ENCODE measurements around the gene SMAD2. TPM values are rescaled to one million over a fixed set of nuclear protein-coding genes. Genes with fewer than 3 reads are reported as not detected.
A peak's percentile ranks its signal among the peaks of the same experiment; 100 is the strongest.

SMAD2 gene
- polyA plus RNA-seq, 1 donor (not counting 4 experiments of a cell fraction or from before 2014, with no cell fraction given), result 87.1 TPM

- FAIRE-seq, result no peak
- H3K9ac ChIP-seq (ENCODE audit: control insufficient read depth, extremely low read depth, insufficient read depth, low read length), result no peak overlapping the region
- TF ChIP-seq, protein P1, sequence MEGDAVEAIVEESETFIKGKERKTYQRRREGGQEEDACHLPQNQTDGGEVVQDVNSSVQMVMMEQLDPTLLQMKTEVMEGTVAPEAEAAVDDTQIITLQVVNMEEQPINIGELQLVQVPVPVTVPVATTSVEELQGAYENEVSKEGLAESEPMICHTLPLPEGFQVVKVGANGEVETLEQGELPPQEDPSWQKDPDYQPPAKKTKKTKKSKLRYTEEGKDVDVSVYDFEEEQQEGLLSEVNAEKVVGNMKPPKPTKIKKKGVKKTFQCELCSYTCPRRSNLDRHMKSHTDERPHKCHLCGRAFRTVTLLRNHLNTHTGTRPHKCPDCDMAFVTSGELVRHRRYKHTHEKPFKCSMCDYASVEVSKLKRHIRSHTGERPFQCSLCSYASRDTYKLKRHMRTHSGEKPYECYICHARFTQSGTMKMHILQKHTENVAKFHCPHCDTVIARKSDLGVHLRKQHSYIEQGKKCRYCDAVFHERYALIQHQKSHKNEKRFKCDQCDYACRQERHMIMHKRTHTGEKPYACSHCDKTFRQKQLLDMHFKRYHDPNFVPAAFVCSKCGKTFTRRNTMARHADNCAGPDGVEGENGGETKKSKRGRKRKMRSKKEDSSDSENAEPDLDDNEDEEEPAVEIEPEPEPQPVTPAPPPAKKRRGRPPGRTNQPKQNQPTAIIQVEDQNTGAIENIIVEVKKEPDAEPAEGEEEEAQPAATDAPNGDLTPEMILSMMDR (optimal IDR thresholded peaks at IDR 0.05 in 1 of 3, IDR thresholded peaks at IDR 0.05 in 1 of 3, conservative IDR thresholded peaks at IDR 0.05 in 1 of 3; ENCODE audit: extremely low read depth in 1 of 3, insufficient read depth in 2 of 3, low read length in 3 of 3), result no peak
- peaks cover 2% of the 10 kb centered on the region for H3K9me3 ChIP-seq (ENCODE audit: control insufficient read depth, low read depth, low read length)
- no peaks in the 10 kb centered on the region for H3K9me1 ChIP-seq (ENCODE audit: control insufficient read depth, extremely low read depth, insufficient read depth, low read length)
- H3K36me3 ChIP-seq (ENCODE audit: control insufficient read depth in 2 of 2, extremely low read depth in 1 of 2, insufficient read depth in 2 of 2, low read length in 2 of 2), result no peaks in the 10 kb centered on the region
- dilution Hi-C loops (cut with MboI; ENCODE audit: extremely low pct_ligation_motif_present, low sequenced_read_pairs), result no loop called here
- no peak overlapping the region for H2AFZ ChIP-seq (ENCODE audit: control insufficient read depth, low read length)
- H3K4me3 ChIP-seq (ENCODE audit: control insufficient read depth in 2 of 3, extremely low read depth in 1 of 3, insufficient read depth in 2 of 3, low read depth in 1 of 3, low read length in 3 of 3), result no peak overlapping the region
- peaks cover 5% of the 10 kb centered on the region for H4K20me1 ChIP-seq (ENCODE audit: control insufficient read depth, extremely low read depth, insufficient read depth, low read length)
- no peak overlapping the region for H3K27ac ChIP-seq (ENCODE audit: control insufficient read depth, insufficient read depth, low read length)
- H3K4me1 ChIP-seq (ENCODE audit: control insufficient read depth, extremely low read depth, insufficient read depth, low read length), result peaks cover 10% of the 10 kb centered on the region
- H3K27me3 ChIP-seq (ENCODE audit: control insufficient read depth, extremely low read depth, insufficient read depth, low read length), result no peaks in the 10 kb centered on the region
- H3K79me2 ChIP-seq (ENCODE audit: control insufficient read depth, insufficient read depth, low read length), result peaks cover 95% of the 10 kb centered on the region
- H3K4me2 ChIP-seq (ENCODE audit: control insufficient read depth, extremely low read depth, insufficient read depth, low read depth, low read length), result no peak overlapping the region
- DNase-seq (ENCODE audit: low read depth, low spot score), result no peak
These were observed 28.7 kb downstream of the SMAD2 start for GRCh38 chr18:47901624-47902362.

GRCh38 chr18:47899107-47899840, 31.2 kb downstream of the SMAD2 start:
- no peak for TF ChIP-seq EZH2 (IDR thresholded peaks at IDR 0.05; ENCODE audit: low read length)
- TF ChIP-seq, protein P1 (optimal IDR thresholded peaks at IDR 0.05 in 1 of 3, IDR thresholded peaks at IDR 0.05 in 1 of 3, conservative IDR thresholded peaks at IDR 0.05 in 1 of 3; ENCODE audit: extremely low read depth in 1 of 3, insufficient read depth in 2 of 3, low read length in 3 of 3), result no peak
- peak; percentile 44 for FAIRE-seq
- no peak overlapping the region for H3K4me2 ChIP-seq (ENCODE audit: control insufficient read depth, extremely low read depth, insufficient read depth, low read depth, low read length)

More at GRCh38 chr18:47899107-47899840, 31.2 kb downstream of the SMAD2 start:
- H2AFZ ChIP-seq (ENCODE audit: control insufficient read depth, low read length), result no peak overlapping the region
- no peaks in the 10 kb centered on the region for H3K9me3 ChIP-seq (ENCODE audit: control insufficient read depth, low read depth, low read length)
- peaks cover 85% of the 10 kb centered on the region for H3K79me2 ChIP-seq (ENCODE audit: control insufficient read depth, insufficient read depth, low read length)
- H3K4me3 ChIP-seq (ENCODE audit: control insufficient read depth in 2 of 3, extremely low read depth in 1 of 3, insufficient read depth in 2 of 3, low read depth in 1 of 3, low read length in 3 of 3), result no peak overlapping the region
- H3K36me3 ChIP-seq (ENCODE audit: control insufficient read depth in 2 of 2, extremely low read depth in 1 of 2, insufficient read depth in 2 of 2, low read length in 2 of 2), result peaks cover 0 to 4% of the 10 kb centered on the region in 2 experiments
- H3K27me3 ChIP-seq (ENCODE audit: control insufficient read depth, extremely low read depth, insufficient read depth, low read length), result no peaks in the 10 kb centered on the region
- H3K9me1 ChIP-seq (ENCODE audit: control insufficient read depth, extremely low read depth, insufficient read depth, low read length), result no peaks in the 10 kb centered on the region
- H4K20me1 ChIP-seq (ENCODE audit: control insufficient read depth, extremely low read depth, insufficient read depth, low read length), result peaks cover 7% of the 10 kb centered on the region
- no peak for DNase-seq (ENCODE audit: low read depth, low spot score)
- no peak overlapping the region for H3K9ac ChIP-seq (ENCODE audit: control insufficient read depth, extremely low read depth, insufficient read depth, low read length)
- H3K4me1 ChIP-seq (ENCODE audit: control insufficient read depth, extremely low read depth, insufficient read depth, low read length), result peaks cover 10% of the 10 kb centered on the region
- H3K27ac ChIP-seq (ENCODE audit: control insufficient read depth, insufficient read depth, low read length), result no peak overlapping the region
- dilution Hi-C loops (cut with MboI; ENCODE audit: extremely low pct_ligation_motif_present, low sequenced_read_pairs), result no loop called here
